Keratinocyte (primary cell): ENCODE results near the gene FAM114A1. TPM values are rescaled to one million over a fixed set of nuclear protein-coding genes. Genes with fewer than 3 reads are reported as not detected.
"Not testable (repeated sequence)": the region's sequence is repeated elsewhere in the genome, so short reads cannot be mapped to it uniquely, and the experiment has no call there.

Source experiments
- DNase-seq: peaks from one replicate; pipeline ENCODE4 v3.0.0-alpha.2; 2011; ENCODE audit warnings: low read depth, missing footprints, low spot score
- FAIRE-seq: peaks from 2 replicates; lab custom pipeline; 2011; peaks lifted over from hg19 to GRCh38; lab: Jason Lieb, UNC
- H2AFZ ChIP-seq: 2 replicates; pipeline ENCODE4 v1.6.0; 2012; ENCODE audit warnings: low read length, control low read depth, inconsistent platforms; ENCODE audit not compliant: control insufficient read depth
- H3K27ac ChIP-seq: 2 replicates; pipeline ENCODE4 v1.5.1; 2011; ENCODE audit warnings: low read length; ENCODE audit not compliant: control insufficient read depth, insufficient read depth
- H3K27me3 ChIP-seq: 3 replicates; pipeline ENCODE4 v1.6.0; 2011; ENCODE audit warnings: low read length; ENCODE audit not compliant: control insufficient read depth, insufficient read depth; ENCODE audit errors: extremely low read depth
- H3K36me3 ChIP-seq, 2 experiments: 2 replicates in 1 of 2; 3 replicates in 1 of 2; pipeline ENCODE4 v1.5.1; 2011; ENCODE audit warnings: low read length in 2 of 2, mild to moderate bottlenecking in 1 of 2; ENCODE audit not compliant: control insufficient read depth in 2 of 2, insufficient read depth in 2 of 2; ENCODE audit errors: extremely low read depth in 1 of 2
- H3K4me1 ChIP-seq: 3 replicates; pipeline ENCODE4 v1.5.1; 2011; ENCODE audit warnings: low read length; ENCODE audit not compliant: control insufficient read depth, insufficient read depth; ENCODE audit errors: extremely low read depth
- H3K4me2 ChIP-seq: 3 replicates; pipeline ENCODE4 v1.6.0; 2011; ENCODE audit warnings: low read depth, low read length; ENCODE audit not compliant: control insufficient read depth, insufficient read depth; ENCODE audit errors: extremely low read depth
- H3K4me3 ChIP-seq, 3 experiments: fragments of 200-600 bp in 1 of 3; sonication (generic) in 1 of 3; 2 replicates in 2 of 3; 3 replicates in 1 of 3; pipeline ENCODE4 v1.5.1; 2011 to 2016; ENCODE audit warnings: low read length in 3 of 3, mild to moderate bottlenecking in 3 of 3, control low read depth in 2 of 3, inconsistent platforms in 1 of 3, low read depth in 1 of 3, mixed read lengths in 1 of 3, mixed run types in 1 of 3, moderate library complexity in 1 of 3; ENCODE audit not compliant: control insufficient read depth in 2 of 3, insufficient read depth in 2 of 3; ENCODE audit errors: extremely low read depth in 1 of 3
- H3K79me2 ChIP-seq: 2 replicates; pipeline ENCODE4 v1.6.0; 2012; ENCODE audit warnings: low read length; ENCODE audit not compliant: control insufficient read depth, insufficient read depth
- H3K9ac ChIP-seq: 3 replicates; pipeline ENCODE4 v1.6.0; 2011; ENCODE audit warnings: low read length; ENCODE audit not compliant: control insufficient read depth, insufficient read depth; ENCODE audit errors: extremely low read depth
- H3K9me1 ChIP-seq: 3 replicates; pipeline ENCODE4 v1.6.0; 2011; ENCODE audit warnings: low read length; ENCODE audit not compliant: control insufficient read depth, insufficient read depth; ENCODE audit errors: extremely low read depth
- H3K9me3 ChIP-seq: 2 replicates; pipeline ENCODE4 v1.5.1; 2012; ENCODE audit warnings: low read depth, low read length; ENCODE audit not compliant: control insufficient read depth
- H4K20me1 ChIP-seq: 3 replicates; pipeline ENCODE4 v1.6.0; 2011; ENCODE audit warnings: low read length; ENCODE audit not compliant: control insufficient read depth, insufficient read depth; ENCODE audit errors: extremely low read depth
- CTCF ChIP-seq, 3 experiments: IDR thresholded peaks in 1 of 3; conservative IDR thresholded peaks in 1 of 3; optimal IDR thresholded peaks in 1 of 3; 2 replicates in 2 of 3; 3 replicates in 1 of 3; pipeline versions ENCODE3 to v1.5.1; 2011; ENCODE audit warnings: low read length in 3 of 3, mild to moderate bottlenecking in 3 of 3, moderate library complexity in 2 of 3, control low read depth in 1 of 3, inconsistent platforms in 1 of 3; ENCODE audit not compliant: insufficient read depth in 2 of 3; ENCODE audit errors: extremely low read depth in 1 of 3
- EZH2 ChIP-seq: IDR thresholded peaks from one replicate; pipeline ENCODE4 v1.6.1; 2012; ENCODE audit warnings: inconsistent platforms, mild to moderate bottlenecking, low read length, moderate library complexity
- dilution Hi-C: fragments of 300-500 bp; cut with MboI; formaldehyde crosslinking; loops from one replicate; pipeline ENCODE4 v1.7.0; 2020; ENCODE audit warnings: low sequenced_read_pairs; ENCODE audit not compliant: extremely low pct_ligation_motif_present
- polyA plus RNA-seq, 5 experiments: library from polyadenylated mRNA; depleted of rRNA in 3 of 5; stranded (reverse) in 3 of 5; stranded (forward) in 1 of 5; unstranded in 1 of 5; fragments of >200 nt; gene quantifications; 1 replicate in 1 of 5; 2 replicates in 3 of 5; 3 replicates in 1 of 5; pipeline versions ENCODE4 v1.2.1 to v1.2.3, GENCODE V29; 2011 to 2012; ENCODE audit warnings: missing spikeins in 2 of 5, low read depth in 1 of 5, low replicate concordance in 1 of 5

FAM114A1 gene
- polyA plus RNA-seq, 1 donor (not counting 4 experiments of a cell fraction or from before 2014, with no cell fraction given), result 47.2 TPM

GRCh38 chr4:38939165-38939564, 71.6 kb downstream of the FAM114A1 start:
- H3K4me2 ChIP-seq, result no peak overlapping the region
- no peaks in the 10 kb centered on the region for H3K27me3 ChIP-seq
- H3K9ac ChIP-seq, result no peak overlapping the region
- H4K20me1 ChIP-seq, result no peaks in the 10 kb centered on the region
- H2AFZ ChIP-seq, result no peak overlapping the region
- no peaks in the 10 kb centered on the region for H3K9me1 ChIP-seq
- FAIRE-seq (no peak), DNase-seq (no peak)
- peaks cover 6 to 8% of the 10 kb centered on the region in 2 experiments for H3K36me3 ChIP-seq
- TF ChIP-seq CTCF (optimal IDR thresholded peaks at IDR 0.05 in 1 of 3, IDR thresholded peaks at IDR 0.05 in 1 of 3, conservative IDR thresholded peaks at IDR 0.05 in 1 of 3; ENCODE audit: extremely low read depth in 1 of 3, insufficient read depth in 2 of 3, low read length in 3 of 3) (no peak), EZH2 (no peak)
- no peaks in the 10 kb centered on the region for H3K4me1 ChIP-seq
- H3K9me3 ChIP-seq, result no peaks in the 10 kb centered on the region
- H3K4me3 ChIP-seq, result no peak overlapping the region
- dilution Hi-C loops, result no loop called here
- H3K27ac ChIP-seq, result no peak overlapping the region
- no peaks in the 10 kb centered on the region for H3K79me2 ChIP-seq

- Histone ChIP-seq H3K27ac (no peak overlapping the region), H2AFZ (no peak overlapping the region), H3K4me1 (no peaks in the 10 kb centered on the region), H3K4me3 (no peak overlapping the region), H3K9ac (no peak overlapping the region), H3K4me2 (no peak overlapping the region), H4K20me1 (no peaks in the 10 kb centered on the region), H3K27me3 (no peaks in the 10 kb centered on the region), H3K36me3 (peaks cover 8 to 9% of the 10 kb centered on the region in 2 experiments), H3K9me3 (no peaks in the 10 kb centered on the region), H3K79me2 (no peaks in the 10 kb centered on the region), H3K9me1 (no peaks in the 10 kb centered on the region)
- TF ChIP-seq EZH2 (no peak), CTCF (optimal IDR thresholded peaks at IDR 0.05 in 1 of 3, IDR thresholded peaks at IDR 0.05 in 1 of 3, conservative IDR thresholded peaks at IDR 0.05 in 1 of 3; ENCODE audit: extremely low read depth in 1 of 3, insufficient read depth in 2 of 3, low read length in 3 of 3) (no peak)
- DNase-seq (no peak), FAIRE-seq (no peak)
- dilution Hi-C loops, result no loop called here
These were observed 72.9 kb downstream of the FAM114A1 start for GRCh38 chr4:38940476-38940875.

- H3K4me2 ChIP-seq, H3K36me3 ChIP-seq, H2AFZ ChIP-seq, H4K20me1 ChIP-seq, dilution Hi-C loops, FAIRE-seq, H3K27me3 ChIP-seq, DNase-seq, H3K4me1 ChIP-seq, H3K4me3 ChIP-seq, H3K27ac ChIP-seq, H3K9ac ChIP-seq, H3K9me3 ChIP-seq, H3K79me2 ChIP-seq, H3K9me1 ChIP-seq: not testable (repeated sequence)
These were observed 74.3 kb downstream of the FAM114A1 start for GRCh38 chr4:38941906-38942305.
